GM12873 (cell line): Measurements from ENCODE around the gene GSTA5.

Experiments used
- CTCF ChIP-seq: IDR thresholded peaks from 2 replicates; pipeline ENCODE4 v1.5.1; 2012; ENCODE audit warnings: low read depth, mild to moderate bottlenecking, moderate library complexity, low read length, control low read depth; ENCODE audit not compliant: insufficient read depth; ENCODE audit errors: missing control alignments

The GSTA5 gene

DNA sequence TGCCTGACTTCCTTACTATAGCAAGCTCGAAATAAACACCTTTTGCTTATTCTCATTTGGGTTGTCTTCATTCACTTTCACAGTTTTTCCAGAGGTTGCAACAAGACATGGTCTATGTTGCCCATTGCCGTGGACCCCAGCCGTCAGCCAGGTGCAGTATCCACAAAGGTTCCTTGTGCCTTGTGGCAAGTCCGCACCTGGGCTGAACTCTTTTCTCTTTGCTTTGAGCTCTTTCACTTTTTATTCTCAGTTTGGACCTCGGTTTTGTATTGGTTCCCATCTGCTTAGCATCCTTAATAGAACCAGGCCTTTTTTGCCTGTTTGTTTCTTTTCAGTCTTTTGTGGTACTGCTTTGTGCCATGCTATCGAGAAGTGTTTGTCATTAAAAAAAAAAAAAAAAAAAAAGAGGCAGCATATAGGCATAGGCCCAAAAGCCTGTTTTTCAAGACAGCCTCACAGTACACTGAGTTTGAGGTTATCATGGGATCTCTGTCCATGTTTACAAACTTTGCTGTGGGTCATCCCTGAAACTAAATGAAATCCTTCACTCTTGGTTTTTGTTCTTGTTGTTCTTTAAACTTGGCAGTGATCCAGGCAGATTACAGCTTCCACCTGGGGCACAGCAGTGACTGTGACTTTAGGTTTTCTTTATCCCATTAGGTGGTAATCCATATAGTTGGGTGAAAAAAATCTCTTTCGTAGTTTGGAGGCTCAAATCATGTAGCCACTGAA is 35.6 kb upstream of the GSTA5 start:
- TF ChIP-seq CTCF = no peak

DNA sequence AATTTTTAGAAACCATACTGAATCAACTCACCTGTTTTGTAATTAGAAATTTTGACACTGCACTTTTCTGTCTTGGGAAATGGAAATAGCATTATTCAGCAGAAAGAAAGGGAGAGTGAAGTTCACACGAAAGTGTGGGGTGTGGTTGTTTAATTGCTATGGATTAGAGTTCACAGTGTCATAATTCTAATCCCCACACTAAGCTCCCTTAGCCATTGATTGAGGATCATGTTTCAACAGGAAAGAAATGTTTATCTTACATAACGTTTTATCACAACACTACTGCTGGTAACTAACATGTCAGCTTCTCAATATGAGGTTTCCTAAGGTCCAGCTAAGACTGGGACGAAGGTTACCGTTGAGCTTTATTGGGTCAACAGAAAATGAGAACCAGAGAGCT is 31.4 kb upstream of the GSTA5 start:
- TF ChIP-seq CTCF = no peak

DNA sequence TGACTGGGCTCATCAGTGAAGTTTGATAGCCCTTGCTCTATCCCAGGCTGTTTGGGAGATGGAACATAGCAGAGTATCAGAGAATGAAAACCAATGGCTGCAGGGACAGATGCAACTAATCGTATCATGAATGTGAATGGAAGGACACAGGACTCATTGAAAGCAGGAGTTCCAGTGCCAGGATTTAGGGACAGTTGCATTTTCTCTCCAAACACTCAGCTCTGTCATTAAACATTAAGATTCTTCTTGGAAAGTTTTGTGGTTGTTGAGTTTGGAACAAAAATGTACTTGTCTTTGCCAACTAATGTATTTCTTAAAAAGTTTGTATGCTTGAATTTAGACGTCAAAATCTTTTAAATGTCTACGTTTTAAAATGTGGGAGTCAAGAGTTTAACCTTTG is 31.0 kb upstream of the GSTA5 start:
- no peak for TF ChIP-seq CTCF

- TF ChIP-seq CTCF = no peak
Observed at GRCh38 chr6:52868240-52868639, 27.6 kb upstream of the GSTA5 start.

DNA sequence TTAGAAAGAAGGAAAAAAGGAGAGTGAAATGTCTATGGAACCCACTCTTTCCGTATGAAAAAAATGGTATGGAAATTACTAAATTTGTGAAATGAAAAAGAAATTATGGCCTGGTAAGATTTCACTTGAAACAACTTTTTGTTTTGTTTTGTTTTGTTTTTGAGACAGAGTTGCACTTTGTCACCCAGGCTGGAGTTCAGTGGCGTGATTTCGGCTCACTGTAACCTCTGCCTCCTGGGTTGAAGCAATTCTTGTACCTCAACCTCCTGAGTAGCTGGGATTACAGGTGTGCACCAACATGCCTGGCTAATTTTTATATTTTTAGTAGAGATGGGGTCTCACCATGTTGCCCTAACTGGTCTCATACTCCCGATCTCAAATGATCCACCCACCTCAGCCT is 17.8 kb upstream of the GSTA5 start:
- TF ChIP-seq CTCF = no peak

GRCh38 chr6:52849137-52849536 is 8.5 kb upstream of the GSTA5 start:
- no peak for TF ChIP-seq CTCF

GRCh38 chr6:52846002-52846401 is 5.4 kb upstream of the GSTA5 start:
- no peak for TF ChIP-seq CTCF
